KOPT-K1 (cell line): Measurements from ENCODE around the gene MTMR12.
"Not testable (repeated sequence)": the region's sequence is repeated elsewhere in the genome, so short reads cannot be mapped to it uniquely, and the experiment has no call there.

Experiments
- H3K27ac ChIP-seq: fragments of 200-600 bp; sonication (generic); 2 replicates; pipeline ENCODE4 v1.5.1; 2016; ENCODE audit warnings: antibody characterized with exemption, mild to moderate bottlenecking, low read depth, low read length; ENCODE audit not compliant: poor library complexity, severe bottlenecking
- H3K36me3 ChIP-seq: fragments of 200-600 bp; sonication (generic); 2 replicates; pipeline ENCODE4 v1.5.1; 2017; ENCODE audit warnings: antibody characterized with exemption, mild to moderate bottlenecking, low read length, moderate library complexity; ENCODE audit not compliant: insufficient read depth
- H3K9me3 ChIP-seq: fragments of 200-600 bp; sonication (generic); 2 replicates; pipeline ENCODE4 v1.5.1; 2017; ENCODE audit warnings: antibody characterized with exemption, low read length, mild to moderate bottlenecking; ENCODE audit not compliant: insufficient read depth, poor library complexity, severe bottlenecking

Gene MTMR12

DNA sequence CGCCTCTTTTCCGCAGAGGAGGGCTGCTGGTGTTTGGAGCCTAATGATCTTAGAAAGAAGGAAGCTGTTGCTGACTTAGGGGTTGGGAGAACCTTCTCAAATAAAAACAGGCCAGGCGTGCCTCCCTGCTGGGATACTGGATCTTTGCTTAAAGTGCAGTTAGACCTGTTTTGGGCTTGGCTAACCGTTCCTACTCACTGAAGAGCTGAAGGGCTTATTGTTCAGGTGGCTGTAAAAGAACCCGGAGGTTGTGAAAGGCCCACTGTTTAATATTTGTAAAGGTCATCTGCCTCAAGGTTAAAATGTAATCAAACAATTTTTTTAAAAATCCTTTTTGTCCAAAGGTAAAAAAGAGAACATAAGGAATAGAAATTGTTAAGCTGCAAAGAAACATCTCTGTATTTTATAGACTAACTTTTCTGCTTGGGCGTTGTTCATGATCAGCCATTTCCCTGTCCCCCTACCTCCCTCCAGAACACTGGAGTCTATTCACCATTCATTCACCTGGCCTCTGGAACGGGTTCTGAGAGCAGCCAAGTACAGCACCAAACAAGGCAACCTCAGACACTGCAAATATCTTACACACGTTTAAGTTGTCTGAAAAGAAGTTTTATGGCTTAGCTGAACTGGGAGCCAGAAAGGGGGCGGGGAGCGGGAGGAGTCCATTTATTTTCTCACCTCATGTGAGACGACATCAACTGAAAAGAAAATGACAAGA lies 18.6 kb upstream of the MTMR12 start:
- H3K9me3 ChIP-seq: no peaks in the 10 kb centered on the region
- H3K36me3 ChIP-seq: no peaks in the 10 kb centered on the region
- no peak overlapping the region for H3K27ac ChIP-seq

DNA sequence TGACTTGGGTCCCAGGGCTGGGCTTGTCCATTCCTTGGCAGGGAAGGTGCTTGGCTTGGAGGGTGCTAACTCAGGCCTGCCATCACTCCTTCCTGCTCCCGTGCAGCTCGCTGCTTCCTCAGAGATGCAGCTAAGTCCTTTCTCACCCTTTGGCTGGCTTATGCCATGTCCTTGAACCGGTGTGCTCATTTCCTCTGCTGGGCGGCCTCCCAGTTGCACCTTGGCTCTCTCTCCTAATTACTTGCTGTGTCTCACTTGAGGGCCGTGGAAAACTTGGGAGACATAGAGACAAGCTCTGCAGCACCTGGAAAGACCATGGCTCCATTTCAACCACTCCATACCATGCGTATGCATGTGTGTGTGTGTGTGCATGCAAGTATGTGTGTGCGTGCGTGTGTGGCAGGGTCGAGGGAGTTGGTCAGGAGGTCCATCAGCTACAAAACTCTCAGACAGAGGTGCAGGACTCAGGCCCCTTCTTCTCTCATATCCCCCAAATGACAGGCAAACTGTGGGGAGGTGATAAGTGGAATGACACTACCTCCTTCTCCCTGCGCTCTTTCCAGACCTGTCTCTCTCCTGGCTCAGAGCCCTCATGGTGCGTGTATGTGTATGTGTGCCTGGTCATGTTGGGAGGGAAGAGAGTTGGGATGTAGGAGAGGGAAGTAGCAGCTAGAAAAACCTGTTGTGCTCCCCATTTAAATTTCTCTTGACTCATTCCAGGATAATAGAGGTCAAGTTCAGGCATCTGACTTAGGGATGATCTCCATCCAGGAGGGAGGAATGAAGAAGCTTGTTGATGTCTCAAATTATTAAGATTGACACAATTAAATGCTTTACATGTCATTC lies 17.6 kb upstream of the MTMR12 start:
- H3K9me3 ChIP-seq: no peaks in the 10 kb centered on the region
- H3K27ac ChIP-seq: no peak overlapping the region
- no peaks in the 10 kb centered on the region for H3K36me3 ChIP-seq

DNA sequence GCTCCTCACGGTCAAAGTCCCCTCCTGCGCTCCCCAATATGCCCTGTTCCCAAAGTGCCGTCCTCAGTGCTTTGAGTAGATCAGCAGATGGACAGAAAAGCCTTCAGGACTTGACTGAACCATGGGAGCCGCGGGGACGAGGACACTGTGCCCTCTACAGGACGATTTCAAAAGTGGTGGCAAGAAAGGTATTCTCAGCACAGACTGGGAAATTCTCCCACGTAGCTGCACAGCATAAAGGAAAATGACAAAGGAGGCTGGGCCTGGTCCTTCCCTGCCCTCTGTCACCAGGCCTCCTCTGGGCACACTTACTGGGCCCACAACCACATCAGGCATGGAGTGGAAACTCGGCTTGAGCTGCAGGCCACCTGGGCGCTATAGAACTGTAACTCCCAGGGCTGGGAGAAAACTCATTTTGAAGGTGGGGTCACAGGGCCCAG lies 16.7 kb upstream of the MTMR12 start:
- Histone ChIP-seq H3K27ac (no peak overlapping the region), H3K36me3 (no peaks in the 10 kb centered on the region), H3K9me3 (no peaks in the 10 kb centered on the region)

DNA sequence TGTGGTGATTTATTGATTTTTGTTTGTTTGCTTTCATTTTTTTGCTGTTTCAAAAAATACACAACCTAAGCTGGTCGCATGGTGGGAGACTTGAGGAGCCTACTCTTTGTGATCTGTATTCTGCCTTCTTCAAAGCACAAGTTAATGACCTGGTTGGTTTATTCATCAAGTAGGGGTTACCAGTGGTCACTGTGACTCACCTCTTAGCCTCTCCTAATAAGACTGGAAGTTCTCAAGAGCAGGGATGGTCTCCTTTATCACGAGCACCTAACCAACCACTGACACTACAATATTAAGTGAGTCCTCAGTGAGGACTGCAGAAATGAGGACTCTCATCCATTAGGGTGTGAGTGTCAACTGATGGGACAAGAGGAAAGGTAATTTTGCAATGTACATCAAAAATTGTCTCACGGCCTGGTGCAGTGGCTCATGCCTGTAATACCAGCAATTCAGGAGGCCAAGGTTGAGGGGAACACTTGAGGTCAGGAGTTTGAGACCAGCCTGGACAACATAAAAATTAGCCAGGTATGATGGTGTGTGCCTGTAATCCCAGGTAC lies 13.6 kb upstream of the MTMR12 start:
- Histone ChIP-seq H3K9me3 (peaks cover 12% of the 10 kb centered on the region), H3K36me3 (no peaks in the 10 kb centered on the region), H3K27ac (no peak overlapping the region)

DNA sequence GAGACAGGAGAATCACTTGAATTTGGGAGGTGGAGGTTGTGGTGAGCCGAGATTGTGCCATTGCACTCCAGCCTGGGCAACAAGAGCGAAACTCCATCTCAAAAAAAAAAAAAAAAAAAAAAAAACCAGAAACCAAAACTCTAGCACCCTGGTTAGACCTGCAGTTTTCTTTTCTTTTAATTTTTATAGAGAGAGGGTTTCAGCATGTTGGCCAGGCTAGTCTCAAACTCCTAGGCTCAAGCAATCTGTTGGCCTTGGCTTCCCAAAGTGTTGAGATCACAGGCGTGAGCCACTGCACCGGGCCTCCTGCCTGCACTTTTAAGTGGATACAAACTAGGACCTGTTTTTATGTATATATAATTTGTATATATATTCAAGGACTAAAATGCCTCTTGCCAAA lies 12.9 kb upstream of the MTMR12 start:
- Histone ChIP-seq H3K27ac (no peak overlapping the region), H3K9me3 (peaks cover 12% of the 10 kb centered on the region), H3K36me3 (no peaks in the 10 kb centered on the region)

DNA sequence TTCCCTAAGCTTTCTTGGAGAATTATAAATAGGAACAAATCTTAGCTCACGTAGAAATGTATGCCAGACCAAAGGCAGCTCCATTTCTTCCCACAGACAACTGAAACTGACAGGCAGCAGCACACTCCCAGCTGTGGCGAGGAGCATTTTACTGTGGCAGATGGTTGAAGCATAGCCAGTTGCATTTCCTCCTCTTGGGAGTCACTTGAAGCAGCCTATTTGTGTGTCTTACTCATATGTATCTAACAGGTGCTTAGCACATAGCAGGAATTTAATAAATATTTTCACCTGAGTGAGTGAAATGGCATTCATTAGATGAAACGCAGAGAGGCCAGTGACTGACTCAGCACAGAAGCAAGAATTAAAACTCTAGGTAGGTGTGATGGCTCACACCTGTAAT lies 12.3 kb upstream of the MTMR12 start:
- Histone ChIP-seq H3K36me3 (no peaks in the 10 kb centered on the region), H3K27ac (no peak overlapping the region), H3K9me3 (peaks cover 12% of the 10 kb centered on the region)

DNA sequence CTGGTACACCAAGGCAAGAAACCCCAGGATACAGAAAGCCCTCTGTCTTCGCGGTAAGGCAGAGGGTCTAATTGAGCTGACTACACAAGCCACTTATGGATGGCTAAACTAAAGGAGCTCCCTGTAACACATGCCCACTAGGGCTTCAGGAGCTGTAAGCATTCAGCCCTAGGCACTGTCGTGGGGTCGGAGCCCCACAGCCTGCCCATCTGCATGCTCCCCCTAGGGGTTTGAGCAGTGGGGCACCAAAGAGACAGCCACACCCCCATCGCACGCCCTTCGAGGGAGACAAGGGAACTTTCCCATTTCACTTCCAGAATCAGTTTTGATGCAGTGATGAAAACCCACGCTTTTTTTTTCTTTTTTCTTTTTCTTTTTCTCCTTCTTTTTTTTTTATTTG lies 11.0 kb upstream of the MTMR12 start:
- Histone ChIP-seq H3K27ac (no peak overlapping the region), H3K9me3 (peaks cover 12% of the 10 kb centered on the region), H3K36me3 (no peaks in the 10 kb centered on the region)

DNA sequence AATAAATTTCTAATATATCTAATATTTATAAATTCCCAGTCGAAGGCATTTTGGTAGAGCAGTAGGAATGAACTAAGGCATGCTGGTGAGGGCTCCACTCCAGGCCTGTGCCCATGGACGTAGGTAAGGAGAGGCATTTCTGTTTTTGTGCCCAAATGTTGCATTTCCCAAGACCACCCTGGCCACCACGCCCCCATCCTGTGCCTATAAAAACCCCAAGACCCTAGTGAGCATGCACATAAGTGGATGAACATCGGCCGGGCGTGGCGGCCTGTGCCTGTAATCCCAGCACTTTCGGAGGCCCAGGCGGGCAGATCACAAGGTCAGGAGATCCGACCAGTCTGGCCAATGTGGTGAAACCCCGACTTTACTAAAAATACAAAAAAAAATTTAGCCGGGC lies 10.1 kb upstream of the MTMR12 start:
- Histone ChIP-seq H3K36me3 (no peaks in the 10 kb centered on the region), H3K9me3 (peaks cover 12% of the 10 kb centered on the region), H3K27ac (no peak overlapping the region)

DNA sequence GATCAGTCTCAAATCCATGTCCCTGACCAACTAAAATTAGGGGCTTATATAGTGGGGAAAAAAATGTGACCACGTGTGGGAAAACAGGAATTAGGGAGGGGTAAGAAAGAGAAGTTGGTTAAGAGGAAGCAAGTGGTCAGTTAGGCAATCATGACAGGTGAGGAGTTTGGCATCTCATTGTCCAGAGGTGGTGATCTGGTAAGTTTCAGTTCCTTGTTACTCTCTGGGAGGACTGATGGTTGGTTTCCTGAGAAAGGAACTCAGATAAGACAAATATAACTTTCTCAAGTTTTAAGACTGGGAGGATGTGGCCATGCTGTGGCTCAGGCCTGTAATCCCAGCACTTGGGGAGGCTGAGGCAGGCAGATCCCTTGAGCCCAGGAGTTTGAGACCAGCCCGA lies 9.0 kb upstream of the MTMR12 start:
- not testable (repeated sequence) for H3K27ac ChIP-seq, H3K36me3 ChIP-seq
- peaks cover 12% of the 10 kb centered on the region for H3K9me3 ChIP-seq

DNA sequence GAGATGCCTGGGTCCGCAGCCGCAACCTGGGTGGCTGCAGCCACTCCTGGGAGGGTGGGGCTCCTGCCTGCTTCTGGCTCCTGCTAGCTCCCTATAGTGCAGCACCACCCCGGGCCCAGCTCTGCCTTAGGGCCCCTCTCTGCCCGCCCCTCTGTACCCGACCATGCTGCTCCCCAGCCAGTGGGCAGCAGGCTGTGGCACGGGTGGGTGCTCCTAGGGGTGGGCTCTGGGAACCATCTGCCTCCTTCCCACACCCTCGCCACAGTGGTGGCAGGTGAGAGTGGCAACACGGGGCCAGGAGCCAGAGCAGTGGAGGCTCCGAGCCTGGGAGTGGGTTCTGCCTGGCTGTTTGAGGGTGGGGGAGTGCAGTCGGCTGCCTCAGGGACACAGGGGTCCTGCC lies 7.8 kb upstream of the MTMR12 start:
- H3K27ac ChIP-seq: no peak overlapping the region
- H3K9me3 ChIP-seq: peaks cover 12% of the 10 kb centered on the region
- H3K36me3 ChIP-seq: no peaks in the 10 kb centered on the region

DNA sequence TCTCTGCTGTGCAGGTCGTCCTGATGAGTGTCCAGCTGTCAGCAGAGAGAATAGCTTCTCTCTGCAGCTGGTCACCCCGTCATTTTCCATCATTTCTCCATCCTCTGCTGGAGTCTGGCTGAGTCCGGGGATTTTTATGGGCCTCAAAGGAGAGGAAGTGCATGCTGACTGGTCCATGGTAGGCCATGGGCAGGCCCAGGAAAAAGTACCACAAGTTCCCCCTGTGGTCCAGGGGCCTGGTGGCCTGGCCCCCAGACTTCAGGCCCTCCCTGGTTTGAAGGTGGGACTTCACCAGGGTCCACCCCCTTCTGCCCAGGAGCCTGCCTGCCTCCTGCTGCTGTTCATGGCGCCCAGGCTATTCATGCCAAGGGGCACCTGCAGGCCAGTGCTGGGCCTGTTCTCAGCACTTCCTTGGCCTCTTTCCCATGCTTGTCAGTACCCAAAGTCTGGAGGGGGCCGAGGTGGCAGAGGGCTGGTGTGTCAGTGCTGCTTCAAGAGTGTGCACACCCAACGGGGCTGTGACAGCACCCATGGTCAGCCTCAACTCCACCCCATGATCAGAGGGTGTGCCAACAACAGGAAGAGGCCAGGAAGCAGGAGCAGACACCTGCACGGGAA lies 7.3 kb upstream of the MTMR12 start:
- Histone ChIP-seq H3K27ac (no peak overlapping the region), H3K36me3 (no peaks in the 10 kb centered on the region)

DNA sequence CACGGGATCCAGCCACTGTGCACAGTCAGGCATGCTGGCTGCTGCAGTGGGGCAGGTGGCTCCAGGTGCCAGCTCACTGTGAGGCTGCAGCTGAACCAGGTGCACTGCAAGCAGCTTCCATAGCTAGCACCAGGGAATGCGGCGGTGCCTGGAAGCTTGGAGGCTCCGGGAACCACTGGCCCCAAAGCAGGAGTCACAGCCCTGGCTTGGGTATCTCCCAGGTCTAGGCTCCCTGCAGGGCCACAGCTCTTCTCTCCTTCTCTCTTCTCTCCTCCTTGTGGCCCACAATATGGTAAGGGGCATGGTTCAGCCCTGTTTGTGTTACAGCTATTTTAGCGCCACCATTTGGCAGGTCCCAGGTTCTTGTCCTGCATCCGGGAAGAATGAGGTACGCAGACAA lies 6.7 kb upstream of the MTMR12 start:
- Histone ChIP-seq H3K27ac (no peak overlapping the region), H3K36me3 (no peaks in the 10 kb centered on the region), H3K9me3 (peaks cover 12% of the 10 kb centered on the region)

More for the DNA sequence above, 7.3 kb upstream of the MTMR12 start:
- H3K9me3 ChIP-seq: peaks cover 12% of the 10 kb centered on the region

DNA sequence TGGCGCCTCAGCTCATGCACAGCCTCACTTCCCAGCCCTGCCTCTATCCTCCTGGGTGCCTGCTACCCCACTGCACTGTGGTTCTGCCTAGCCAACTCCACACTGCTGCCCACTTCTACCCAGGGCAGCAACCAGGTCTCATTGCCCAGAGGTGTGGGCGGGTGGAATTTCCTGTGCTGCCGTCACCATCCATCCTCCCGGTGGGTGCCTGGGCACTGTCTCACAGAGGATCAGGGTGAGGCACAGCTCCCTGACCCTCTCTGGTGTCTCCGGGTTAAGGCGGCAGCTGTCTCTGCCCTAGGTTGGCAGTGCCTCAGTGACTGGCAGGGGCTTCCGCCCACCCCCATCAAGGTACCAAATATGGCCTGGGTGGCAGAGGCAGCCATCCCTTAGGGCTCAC lies 4.3 kb upstream of the MTMR12 start:
- H3K27ac ChIP-seq: no peak overlapping the region
- H3K9me3 ChIP-seq: peaks cover 7% of the 10 kb centered on the region
- H3K36me3 ChIP-seq: no peaks in the 10 kb centered on the region

DNA sequence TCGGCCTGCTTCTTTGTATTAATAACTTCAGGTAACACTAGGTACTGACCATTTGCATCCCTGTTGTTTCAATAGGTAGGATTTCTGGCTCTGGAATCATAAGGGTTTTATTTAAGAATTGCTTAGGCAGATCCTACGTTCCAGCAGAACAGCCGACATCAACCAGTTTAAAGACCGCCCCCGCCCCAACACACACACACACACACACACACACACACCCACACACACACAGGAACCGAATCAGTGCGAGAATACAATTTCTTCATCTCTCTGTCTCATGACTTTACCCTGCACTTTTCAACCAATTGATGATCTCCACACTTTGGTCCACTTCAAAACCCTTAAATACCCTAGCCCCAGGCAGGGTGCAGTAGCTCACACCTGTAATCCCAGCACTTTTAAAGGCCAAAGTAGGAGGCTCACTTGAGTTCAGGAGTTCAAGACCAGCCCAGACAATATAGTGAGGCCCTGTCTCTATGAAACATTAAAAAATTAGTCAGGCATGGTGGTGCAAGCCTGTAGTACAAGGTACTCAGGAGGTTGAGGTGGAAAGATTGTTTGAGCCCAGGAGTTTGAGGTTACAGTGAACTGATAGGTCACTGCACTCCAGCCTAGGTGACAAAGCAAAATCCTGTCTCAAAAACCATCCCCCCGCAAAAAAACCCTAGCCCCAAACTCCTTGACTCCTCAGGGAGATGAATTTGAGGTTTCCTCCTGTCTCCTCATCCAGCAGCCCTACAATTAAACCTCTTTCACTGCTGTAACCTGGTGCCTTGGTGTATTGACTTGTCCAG lies 2.7 kb upstream of the MTMR12 start:
- H3K9me3 ChIP-seq: no peaks in the 10 kb centered on the region
- no peak overlapping the region for H3K27ac ChIP-seq
- no peaks in the 10 kb centered on the region for H3K36me3 ChIP-seq
